Measurements from ENCODE around the gene PLBD2. TPM values are rescaled to one million over a fixed set of nuclear protein-coding genes. Genes with fewer than 3 reads are reported as not detected.

The PLBD2 gene
- total RNA-seq, 1 donor from 2014 or later: 52.2 TPM

DNA sequence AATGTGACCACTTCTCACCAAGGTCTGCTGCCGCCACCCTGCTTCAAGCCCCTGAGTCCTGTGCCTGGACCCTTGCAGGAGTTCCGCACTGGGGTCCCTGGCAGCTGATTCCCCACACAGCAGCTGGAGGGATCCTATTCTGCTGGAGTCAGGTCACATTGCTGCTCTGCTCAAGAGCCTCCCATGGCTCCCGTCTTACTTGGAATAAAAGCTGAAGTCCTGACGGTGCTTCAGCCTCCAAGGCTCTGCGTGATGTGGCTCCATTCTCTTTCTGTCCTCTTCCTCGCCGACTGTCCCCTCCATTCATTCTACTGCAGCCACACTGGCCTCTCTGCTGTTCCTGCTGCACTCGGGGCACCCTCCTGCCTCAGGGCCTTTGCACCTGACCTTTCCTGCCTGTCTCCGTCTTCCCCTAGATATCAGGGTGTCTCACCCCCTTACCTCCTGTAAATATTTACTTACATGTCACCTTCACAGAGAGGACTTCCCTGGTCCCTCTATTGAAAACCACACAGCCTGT lies 56.2 kb downstream of the PLBD2 start:
- DNase-seq (ENCODE audit: low read depth): no peak
- peaks cover 24% of the 10 kb centered on the region for H3K27me3 Mint-ChIP-seq (ENCODE audit: low read depth, unreplicated experiment)

GRCh38 chr12:113416091-113416754 lies 57.8 kb downstream of the PLBD2 start:
- Histone ChIP-seq H3K9ac (ENCODE audit: low read length) (no peak overlapping the region), H3K9me3 (ENCODE audit: insufficient read depth, low read depth, low read length) (no peaks in the 10 kb centered on the region), H3K79me2 (ENCODE audit: insufficient read depth, low read length) (no peaks in the 10 kb centered on the region), H3K27ac (ENCODE audit: low read depth, low read length) (no peak overlapping the region), H3K27me3 (ENCODE audit: insufficient read depth, low read length) (peaks cover under 1% of the 10 kb centered on the region), H2AFZ (ENCODE audit: low read depth, low read length) (no peak overlapping the region), H3K36me3 (ENCODE audit: insufficient read depth, low read length) (no peaks in the 10 kb centered on the region), H3K4me3 (ENCODE audit: insufficient read depth, low read depth, low read length) (no peak overlapping the region), H3K4me1 (ENCODE audit: insufficient read depth, low read length) (no peaks in the 10 kb centered on the region), H4K20me1 (ENCODE audit: insufficient read depth, low read length) (no peaks in the 10 kb centered on the region), H3K4me2 (ENCODE audit: low read length) (no peak overlapping the region)
- no peak overlapping the region for H3K4me3 Mint-ChIP-seq (ENCODE audit: unreplicated experiment)
- no peak overlapping the region for H3K27ac Mint-ChIP-seq (ENCODE audit: unreplicated experiment)
- no peak for FAIRE-seq
- H3K36me3 Mint-ChIP-seq (ENCODE audit: low read depth, unreplicated experiment): no peaks in the 10 kb centered on the region
- TF ChIP-seq CTCF (IDR thresholded peaks at IDR 0.05; ENCODE audit: insufficient read depth, low read depth, low read length) (no peak), EZH2 (IDR thresholded peaks at IDR 0.05; ENCODE audit: insufficient read depth, low read length) (no peak)
- H3K9me3 Mint-ChIP-seq (ENCODE audit: unreplicated experiment): no peaks in the 10 kb centered on the region
- peaks cover 17% of the 10 kb centered on the region for H3K27me3 Mint-ChIP-seq (ENCODE audit: low read depth, unreplicated experiment)
- peaks cover 4% of the 10 kb centered on the region for H3K4me1 Mint-ChIP-seq (ENCODE audit: low read depth, unreplicated experiment)
- DNase-seq (ENCODE audit: low read depth): no peak

More for the DNA sequence above, 56.2 kb downstream of the PLBD2 start:
- Histone ChIP-seq H3K36me3 (ENCODE audit: insufficient read depth, low read length) (no peaks in the 10 kb centered on the region), H3K27me3 (ENCODE audit: insufficient read depth, low read length) (peaks cover 2% of the 10 kb centered on the region), H3K4me2 (ENCODE audit: low read length) (no peak overlapping the region), H3K27ac (ENCODE audit: low read depth, low read length) (no peak overlapping the region), H2AFZ (ENCODE audit: low read depth, low read length) (no peak overlapping the region), H4K20me1 (ENCODE audit: insufficient read depth, low read length) (no peaks in the 10 kb centered on the region), H3K4me1 (ENCODE audit: insufficient read depth, low read length) (no peaks in the 10 kb centered on the region), H3K4me3 (ENCODE audit: insufficient read depth, low read depth, low read length) (no peak overlapping the region), H3K79me2 (ENCODE audit: insufficient read depth, low read length) (no peaks in the 10 kb centered on the region), H3K9ac (ENCODE audit: low read length) (no peak overlapping the region), H3K9me3 (ENCODE audit: insufficient read depth, low read depth, low read length) (no peaks in the 10 kb centered on the region)
- Mint-ChIP-seq H3K36me3 (ENCODE audit: low read depth, unreplicated experiment) (no peaks in the 10 kb centered on the region), H3K27ac (ENCODE audit: unreplicated experiment) (no peak overlapping the region), H3K4me3 (ENCODE audit: unreplicated experiment) (no peak overlapping the region), H3K4me1 (ENCODE audit: low read depth, unreplicated experiment) (peaks cover 4% of the 10 kb centered on the region), H3K9me3 (ENCODE audit: unreplicated experiment) (peaks cover 2% of the 10 kb centered on the region)
- TF ChIP-seq CTCF (IDR thresholded peaks at IDR 0.05; ENCODE audit: insufficient read depth, low read depth, low read length): no peak
- TF ChIP-seq EZH2 (IDR thresholded peaks at IDR 0.05; ENCODE audit: insufficient read depth, low read length): no peak
- no peak for FAIRE-seq

Data from astrocyte (in vitro differentiated cells and primary cell).